ENCODE measurements around the gene AGPAT1. TPM values are rescaled to one million over a fixed set of nuclear protein-coding genes. Genes with fewer than 3 reads are reported as not detected.

Gene AGPAT1
- polyA plus RNA-seq, 1 donor (not counting 4 experiments of a cell fraction or from before 2014, with no cell fraction given), result 46.4 TPM

- Histone ChIP-seq H3K9ac (ENCODE audit: control insufficient read depth, extremely low read depth, insufficient read depth, low read length) (no peak within 1 kb of the TSS), H4K20me1 (ENCODE audit: control insufficient read depth, extremely low read depth, insufficient read depth, low read length) (no peaks in the 10 kb centered on the region), H3K36me3 (ENCODE audit: control insufficient read depth in 2 of 2, extremely low read depth in 1 of 2, insufficient read depth in 2 of 2, low read length in 2 of 2) (no peaks in the 10 kb centered on the region), H3K4me1 (ENCODE audit: control insufficient read depth, extremely low read depth, insufficient read depth, low read length) (peaks cover 4% of the 10 kb centered on the region), H2AFZ (ENCODE audit: control insufficient read depth, low read length) (no peak within 1 kb of the TSS), H3K9me1 (ENCODE audit: control insufficient read depth, extremely low read depth, insufficient read depth, low read length) (no peaks in the 10 kb centered on the region), H3K4me3 (ENCODE audit: control insufficient read depth in 2 of 3, extremely low read depth in 1 of 3, insufficient read depth in 2 of 3, low read depth in 1 of 3, low read length in 3 of 3) (no peak within 1 kb of the TSS), H3K9me3 (ENCODE audit: control insufficient read depth, low read depth, low read length) (no peaks in the 10 kb centered on the region), H3K27ac (ENCODE audit: control insufficient read depth, insufficient read depth, low read length) (no peak within 1 kb of the TSS), H3K27me3 (ENCODE audit: control insufficient read depth, extremely low read depth, insufficient read depth, low read length) (peaks cover 14% of the 10 kb centered on the region), H3K79me2 (ENCODE audit: control insufficient read depth, insufficient read depth, low read length) (no peaks in the 10 kb centered on the region), H3K4me2 (ENCODE audit: control insufficient read depth, extremely low read depth, insufficient read depth, low read depth, low read length) (no peak within 1 kb of the TSS)
- no peak for TF ChIP-seq EZH2 (IDR thresholded peaks at IDR 0.05; ENCODE audit: low read length)
- TF ChIP-seq CTCF (optimal IDR thresholded peaks at IDR 0.05 in 1 of 3, IDR thresholded peaks at IDR 0.05 in 1 of 3, conservative IDR thresholded peaks at IDR 0.05 in 1 of 3; ENCODE audit: extremely low read depth in 1 of 3, insufficient read depth in 2 of 3, low read length in 3 of 3), result no peak
- no peak for DNase-seq (ENCODE audit: low read depth, low spot score)
- FAIRE-seq, result no peak
- dilution Hi-C loops (cut with MboI; ENCODE audit: extremely low pct_ligation_motif_present, low sequenced_read_pairs), result no loop called here
Measured at GRCh38 chr6:32223258-32224235, 47.7 kb upstream of the AGPAT1 start, which contains the start of gene NOTCH4. Gene NOTCH4, minus strand, starts transcription at chr6:32224067. Its CDS starts 139 bp downstream, at chr6:32223928.

- Histone ChIP-seq H3K27me3 (ENCODE audit: control insufficient read depth, extremely low read depth, insufficient read depth, low read length) (peaks cover 18% of the 10 kb centered on the region), H3K9me1 (ENCODE audit: control insufficient read depth, extremely low read depth, insufficient read depth, low read length) (no peaks in the 10 kb centered on the region), H3K9ac (ENCODE audit: control insufficient read depth, extremely low read depth, insufficient read depth, low read length) (no peak overlapping the region), H4K20me1 (ENCODE audit: control insufficient read depth, extremely low read depth, insufficient read depth, low read length) (no peaks in the 10 kb centered on the region), H3K27ac (ENCODE audit: control insufficient read depth, insufficient read depth, low read length) (no peak overlapping the region), H3K79me2 (ENCODE audit: control insufficient read depth, insufficient read depth, low read length) (no peaks in the 10 kb centered on the region), H3K9me3 (ENCODE audit: control insufficient read depth, low read depth, low read length) (no peaks in the 10 kb centered on the region), H3K36me3 (ENCODE audit: control insufficient read depth in 2 of 2, extremely low read depth in 1 of 2, insufficient read depth in 2 of 2, low read length in 2 of 2) (no peaks in the 10 kb centered on the region), H3K4me3 (ENCODE audit: control insufficient read depth in 2 of 3, extremely low read depth in 1 of 3, insufficient read depth in 2 of 3, low read depth in 1 of 3, low read length in 3 of 3) (no peak overlapping the region), H3K4me2 (ENCODE audit: control insufficient read depth, extremely low read depth, insufficient read depth, low read depth, low read length) (no peak overlapping the region), H2AFZ (ENCODE audit: control insufficient read depth, low read length) (peak overlapping the region; percentile 8), H3K4me1 (ENCODE audit: control insufficient read depth, extremely low read depth, insufficient read depth, low read length) (peaks cover 4% of the 10 kb centered on the region)
- no peak for TF ChIP-seq EZH2 (IDR thresholded peaks at IDR 0.05; ENCODE audit: low read length)
- TF ChIP-seq CTCF (optimal IDR thresholded peaks at IDR 0.05 in 1 of 3, IDR thresholded peaks at IDR 0.05 in 1 of 3, conservative IDR thresholded peaks at IDR 0.05 in 1 of 3; ENCODE audit: extremely low read depth in 1 of 3, insufficient read depth in 2 of 3, low read length in 3 of 3), result no peak
- no peak for DNase-seq (ENCODE audit: low read depth, low spot score)
- FAIRE-seq, result no peak
- dilution Hi-C loops (cut with MboI; ENCODE audit: extremely low pct_ligation_motif_present, low sequenced_read_pairs), result no loop called here
Measured at GRCh38 chr6:32222333-32223230, 46.7 kb upstream of the AGPAT1 start.

Data from keratinocyte (primary cell).